Heart left ventricle (tissue), 16 donors: Measurements from ENCODE around the gene PNLIP. TPM values are rescaled to one million over a fixed set of nuclear protein-coding genes. Genes with fewer than 3 reads are reported as not detected.
A peak's percentile ranks its signal among the peaks of the same experiment; 100 is the strongest.

ENCODE experiments used
- ATAC-seq, 4 donors: fragments of 200-7000 bp; cut with Tn5 transposase; one replicate each; pipeline ENCODE4 v1.9.1; 2020 to 2022; ENCODE audit warnings: moderate library complexity in 4 of 4, mild to moderate bottlenecking in 3 of 4, moderate number of reproducible peaks in 1 of 4
- DNase-seq, 5 donors: peaks; one replicate each; pipeline ENCODE4 v3.0.0-alpha.2; 2020
- H3K27ac ChIP-seq, 12 donors: fragments of 200-600 bp; sonication (generic) in 4 of 12; one replicate each; pipeline versions ENCODE4 v1.5.0 to v1.8.0; 2016 to 2022; ENCODE audit warnings: mild to moderate bottlenecking in 2 of 12
- H3K27me3 ChIP-seq, 9 donors: fragments of 200-600 bp; sonication (generic) in 2 of 9; one replicate each; pipeline versions ENCODE4 v1.5.1 to v1.8.0; 2016 to 2022; ENCODE audit warnings: mild to moderate bottlenecking in 3 of 9
- H3K36me3 ChIP-seq, 9 donors: fragments of 200-600 bp; sonication (generic) in 2 of 9; one replicate each; pipeline versions ENCODE4 v1.5.0 to v1.8.0; 2018 to 2022; ENCODE audit warnings: mild to moderate bottlenecking in 2 of 9
- H3K4me1 ChIP-seq, 12 donors: fragments of 200-600 bp; sonication (generic) in 4 of 12; one replicate each; pipeline versions ENCODE4 v1.5.0 to v1.8.0; 2016 to 2022; ENCODE audit warnings: mild to moderate bottlenecking in 3 of 12
- H3K4me3 ChIP-seq, 12 donors: fragments of 200-600 bp; sonication (generic) in 4 of 12; one replicate each; pipeline versions ENCODE4 v1.5.0 to v1.8.0; 2017 to 2022; ENCODE audit warnings: mild to moderate bottlenecking in 9 of 12, moderate library complexity in 4 of 12
- H3K9me3 ChIP-seq, 12 donors: fragments of 200-600 bp; sonication (generic) in 4 of 12; one replicate each; pipeline versions ENCODE4 v1.5.0 to v1.8.0; 2016 to 2022; ENCODE audit warnings: mild to moderate bottlenecking in 1 of 12
- CTCF ChIP-seq, 12 donors: fragments of 200-600 bp; sonication (generic) in 4 of 12; IDR thresholded peaks; one replicate each; pipeline versions ENCODE4 v1.5.0 to v1.8.0; 2018 to 2022; ENCODE audit warnings: antibody characterized with exemption in 12 of 12, mild to moderate bottlenecking in 5 of 12
- POLR2A ChIP-seq, 2 donors: fragments of 450-650 bp; IDR thresholded peaks; one replicate each; pipeline ENCODE4 v1.6.1; 2017; ENCODE audit warnings: antibody characterized with exemption in 2 of 2, mild to moderate bottlenecking in 2 of 2, moderate library complexity in 2 of 2
- WGBS, 4 donors: extraction: QIAGEN DNeasy Blood & Tissue Kit in 2 of 4; methylation state at CpG; one replicate each; pipeline versions ENCODE4 v1.1.5 to v1.1.7; 2013 to 2018; 5-methylcytosine and 5-hydroxymethylcytosine counted together
- intact Hi-C, 10 donors: fragments of 100-400 bp; cut with DNase I; formaldehyde crosslinking; loops; one replicate each; pipeline versions ENCODE4 v1.11.1 to v1.14.2; 2022
- polyA plus RNA-seq, 2 donors: library from polyadenylated mRNA; stranded (reverse); fragments of 200-250 nt; gene quantifications; one replicate each; pipeline ENCODE4 v1.2.3, GENCODE V29; 2013
- total RNA-seq, 9 donors: library from RNA; depleted of rRNA in 2 of 9; stranded (reverse); fragments of >200 nt in 2 of 9; fragmentation: NEBNext Ultra II Directional in 3 of 9; extraction: Animal tissue kit (Norgen Biotek cat#: 25700) in 3 of 9; gene quantifications; one replicate each; pipeline versions ENCODE4 v1.1.0 to v1.2.4, GENCODE V29; 2016 to 2023
- donor health status: ischemic (EF 13 %, LVEDD 7.1; RV severe dilation, severe dysfunction).
- donor health status: healthy with polysubstance abuse.
- donor health status: DM: no; HTN: yes; CAD: no.
- donor health status: DM: no; HTN: no; CAD: no.
- donor health status: ischemic (EF 25% LVEDD 6.9; RV normal size, moderate dysfunction).
- donor health status: ischemic (EF 25% LVEDD 5.7; RV mildly dilated, moderate dysfunction).
- donor health status: healthy.
- donor health status: DM: yes; HTN: yes; CAD: no.
- donor health status: ischemic (EF 35%, LVEDD 5.7; RV mildly dilated, moderate dysfunction).
- donor health status: nonischemic (EF 11% LVEDD 7.7; RV severe dilation, severe dysfunction).
- donor health status: DM: yes; HTN: yes; CAD: no.
- donor health status: PGD.
- donor health status: ischemic (EF 29% LVEDD 5.4; RV normal size, mild dysfunction).
- donor health status: nonischemic (EF 23%, LVEDD 6.1; RV moderate dilation, normal function).

The PNLIP gene
- total and polyA plus RNA-seq, 11 donors: 0.07 to 2.3 (median 1.7) TPM; not detected in 5

DNA sequence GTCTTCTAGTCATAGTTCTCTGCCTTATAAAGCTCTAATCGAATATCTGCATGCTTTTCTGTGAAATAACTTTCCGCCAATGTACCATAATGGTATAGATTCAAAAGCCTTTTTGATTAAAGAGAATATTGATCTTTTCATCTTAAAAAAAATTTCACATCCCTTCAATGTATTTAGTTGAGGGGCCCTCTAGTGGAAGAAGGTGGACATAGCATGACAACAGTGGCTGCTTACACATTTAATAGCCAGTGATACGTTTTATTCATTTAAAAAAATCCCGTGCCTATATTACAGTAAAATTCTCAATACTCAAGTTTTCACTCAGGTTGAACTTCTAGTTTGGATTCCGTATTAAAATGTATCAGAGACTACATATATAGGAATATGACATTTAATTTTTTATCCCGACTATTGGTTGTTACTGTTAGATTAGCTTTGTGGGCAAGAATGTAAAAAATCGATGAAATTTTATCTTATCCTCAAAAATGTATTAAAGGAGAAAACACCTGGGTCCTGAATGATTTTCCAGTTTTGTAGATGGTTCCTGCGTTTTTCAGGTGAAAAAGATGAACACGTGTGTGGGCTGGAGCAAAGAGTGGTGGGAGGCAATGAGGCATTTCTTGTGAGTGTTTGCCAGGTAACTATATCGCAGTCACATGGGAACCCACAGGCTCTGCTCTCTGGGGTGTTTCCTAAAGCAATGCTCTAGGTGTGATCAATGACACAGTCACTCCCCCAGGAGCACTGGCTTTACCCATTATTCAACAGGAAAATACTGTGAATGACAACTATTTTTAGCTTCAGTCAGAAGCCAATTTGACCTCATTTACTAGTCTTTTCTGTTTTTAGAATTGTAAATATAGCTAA lies 24.1 kb upstream of the PNLIP start:
- no peak for TF ChIP-seq POLR2A (IDR thresholded peaks at IDR 0.05)
- peak; percentile 63 to 85 (median 76) for TF ChIP-seq CTCF (IDR thresholded peaks at IDR 0.05)
- no peaks in the 10 kb centered on the region for H3K9me3 ChIP-seq
- DNase-seq (no peak), ATAC-seq (no peak)
- intact Hi-C loops: no loop called here
- H3K27ac ChIP-seq: no peak overlapping the region
- H3K36me3 ChIP-seq: no peaks in the 10 kb centered on the region
- WGBS, 4 donors: 32 to 33% (median 33%) methylated on average over 10 of the region's 10 CpGs
- H3K4me1 ChIP-seq: no peaks in the 10 kb centered on the region
- H3K4me3 ChIP-seq: no peak overlapping the region
- H3K27me3 ChIP-seq: peaks cover 0 to 16% (median 2%) of the 10 kb centered on the region in 9 donors

DNA sequence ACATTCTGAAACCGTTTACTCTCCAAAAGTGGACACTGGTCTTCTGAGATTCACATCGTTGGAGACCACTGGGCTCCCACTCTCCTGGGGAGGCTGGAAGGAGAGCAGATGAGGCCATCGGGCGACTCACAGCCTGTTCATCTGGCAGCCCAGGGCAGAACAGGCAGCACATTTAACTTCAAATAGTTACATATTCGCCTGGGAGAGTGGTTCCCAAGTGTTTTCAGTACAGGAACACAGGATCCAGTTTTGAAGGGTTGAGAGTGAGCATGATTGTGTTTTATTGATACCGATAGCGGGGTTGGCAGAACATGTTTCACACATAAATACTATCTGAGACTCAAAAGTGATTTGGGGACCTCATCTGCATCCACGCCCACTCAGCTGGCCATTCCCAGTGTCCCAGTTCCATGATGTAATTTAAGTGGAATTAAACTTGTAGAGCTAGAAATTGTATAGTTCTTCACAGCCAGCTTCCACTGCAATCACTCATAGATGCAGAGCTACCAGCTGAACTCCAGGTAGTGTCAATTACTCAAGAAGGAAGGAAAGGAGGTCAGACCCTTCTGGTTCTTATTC lies 22.8 kb upstream of the PNLIP start:
- TF ChIP-seq POLR2A (IDR thresholded peaks at IDR 0.05) (no peak), CTCF (IDR thresholded peaks at IDR 0.05) (no peak)
- no peak overlapping the region for H3K27ac ChIP-seq
- no peaks in the 10 kb centered on the region for H3K4me1 ChIP-seq
- DNase-seq (no peak), ATAC-seq (no peak)
- no peak overlapping the region for H3K4me3 ChIP-seq
- H3K36me3 ChIP-seq: no peaks in the 10 kb centered on the region
- intact Hi-C loops: no loop called here
- 67 to 79% (median 77%) methylated on average over 8 of the region's 8 CpGs for WGBS, 4 donors
- H3K9me3 ChIP-seq: no peaks in the 10 kb centered on the region
- peaks cover 0 to 16% (median 2%) of the 10 kb centered on the region in 9 donors for H3K27me3 ChIP-seq

GRCh38 chr10:116524736-116525135 lies 21.0 kb upstream of the PNLIP start:
- ATAC-seq: no peak
- TF ChIP-seq CTCF (IDR thresholded peaks at IDR 0.05) (no peak), POLR2A (IDR thresholded peaks at IDR 0.05) (no peak)
- H3K9me3 ChIP-seq: no peaks in the 10 kb centered on the region
- WGBS, 4 donors: 87 to 93% (median 90%) methylated on average over 3 of the region's 3 CpGs
- H3K36me3 ChIP-seq: no peaks in the 10 kb centered on the region
- H3K27me3 ChIP-seq: peaks cover 0 to 16% (median 2%) of the 10 kb centered on the region in 9 donors
- DNase-seq: no peak
- H3K4me1 ChIP-seq: no peaks in the 10 kb centered on the region
- no peak overlapping the region for H3K4me3 ChIP-seq
- no peak overlapping the region for H3K27ac ChIP-seq
- intact Hi-C loops: no loop called here

DNA sequence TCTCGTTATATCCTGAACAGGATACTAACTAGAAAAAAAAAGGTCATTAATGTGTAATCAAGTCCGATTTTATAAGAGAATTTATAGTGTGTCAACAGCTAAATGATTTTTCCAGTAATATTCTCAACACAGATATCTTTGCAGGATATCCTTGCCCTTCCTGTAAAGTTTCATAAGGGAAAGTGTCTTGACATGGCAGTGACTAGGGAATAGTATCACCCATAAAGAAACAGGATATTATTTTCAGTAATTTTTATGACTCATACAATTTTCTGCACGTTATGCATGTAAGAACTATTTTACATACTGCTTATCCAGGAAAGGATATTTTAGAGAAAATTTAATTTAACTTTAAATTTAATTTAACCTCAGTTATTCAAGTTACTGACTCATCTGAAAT lies 19.5 kb upstream of the PNLIP start:
- peaks cover 0 to 2% (median 0%) of the 10 kb centered on the region in 12 donors for H3K9me3 ChIP-seq
- intact Hi-C loops: no loop called here
- no peaks in the 10 kb centered on the region for H3K36me3 ChIP-seq
- no peak overlapping the region for H3K4me3 ChIP-seq
- no peak overlapping the region for H3K27ac ChIP-seq
- WGBS, 4 donors: 41 to 59% (median 43%) methylated on average over 3 of the region's 3 CpGs
- no peak for ATAC-seq
- peaks cover 0 to 16% (median 0%) of the 10 kb centered on the region in 9 donors for H3K27me3 ChIP-seq
- TF ChIP-seq CTCF (IDR thresholded peaks at IDR 0.05) (no peak), POLR2A (IDR thresholded peaks at IDR 0.05) (no peak)
- no peaks in the 10 kb centered on the region for H3K4me1 ChIP-seq
- DNase-seq: no peak
